ENCODE data around the gene FBXL7. TPM values are rescaled to one million over a fixed set of nuclear protein-coding genes. Genes with fewer than 3 reads are reported as not detected.
A peak's percentile ranks its signal among the peaks of the same experiment; 100 is the strongest.

The FBXL7 gene
- total RNA-seq, 4 donors from 2014 or later, result 2.1 to 25.6 (median 6.5) TPM

- no peaks in the 10 kb centered on the region for H3K36me3 ChIP-seq
- H3K27me3 ChIP-seq, result no peaks in the 10 kb centered on the region
- H3K27ac ChIP-seq, result no peak overlapping the region
- no peak for TF ChIP-seq POLR2A (IDR thresholded peaks at IDR 0.05)
- TF ChIP-seq, protein P1, sequence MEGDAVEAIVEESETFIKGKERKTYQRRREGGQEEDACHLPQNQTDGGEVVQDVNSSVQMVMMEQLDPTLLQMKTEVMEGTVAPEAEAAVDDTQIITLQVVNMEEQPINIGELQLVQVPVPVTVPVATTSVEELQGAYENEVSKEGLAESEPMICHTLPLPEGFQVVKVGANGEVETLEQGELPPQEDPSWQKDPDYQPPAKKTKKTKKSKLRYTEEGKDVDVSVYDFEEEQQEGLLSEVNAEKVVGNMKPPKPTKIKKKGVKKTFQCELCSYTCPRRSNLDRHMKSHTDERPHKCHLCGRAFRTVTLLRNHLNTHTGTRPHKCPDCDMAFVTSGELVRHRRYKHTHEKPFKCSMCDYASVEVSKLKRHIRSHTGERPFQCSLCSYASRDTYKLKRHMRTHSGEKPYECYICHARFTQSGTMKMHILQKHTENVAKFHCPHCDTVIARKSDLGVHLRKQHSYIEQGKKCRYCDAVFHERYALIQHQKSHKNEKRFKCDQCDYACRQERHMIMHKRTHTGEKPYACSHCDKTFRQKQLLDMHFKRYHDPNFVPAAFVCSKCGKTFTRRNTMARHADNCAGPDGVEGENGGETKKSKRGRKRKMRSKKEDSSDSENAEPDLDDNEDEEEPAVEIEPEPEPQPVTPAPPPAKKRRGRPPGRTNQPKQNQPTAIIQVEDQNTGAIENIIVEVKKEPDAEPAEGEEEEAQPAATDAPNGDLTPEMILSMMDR (IDR thresholded peaks at IDR 0.05), result no peak
- H3K4me1 ChIP-seq, result no peaks in the 10 kb centered on the region
- DNase-seq, result no peak
- H3K9me3 ChIP-seq, result no peaks in the 10 kb centered on the region
- H3K4me3 ChIP-seq, result no peak overlapping the region
These were observed 192.9 kb downstream of the FBXL7 start for GRCh38 chr5:15692706-15693381.

- Histone ChIP-seq H3K27ac (no peak overlapping the region), H3K27me3 (no peaks in the 10 kb centered on the region)
These were observed 193.4 kb downstream of the FBXL7 start for GRCh38 chr5:15693382-15693728.

GRCh38 chr5:15693933-15694332 is 194.0 kb downstream of the FBXL7 start:
- no peak overlapping the region for H3K4me3 ChIP-seq
- no peak overlapping the region for H3K27ac ChIP-seq
- no peaks in the 10 kb centered on the region for H3K27me3 ChIP-seq
- H3K9me3 ChIP-seq, result no peaks in the 10 kb centered on the region
- no peak for DNase-seq
- H3K36me3 ChIP-seq, result no peaks in the 10 kb centered on the region
- no peak for TF ChIP-seq POLR2A (IDR thresholded peaks at IDR 0.05)
- TF ChIP-seq, protein P1 (IDR thresholded peaks at IDR 0.05), result no peak
- no peaks in the 10 kb centered on the region for H3K4me1 ChIP-seq

More at GRCh38 chr5:15693382-15693728, 193.4 kb downstream of the FBXL7 start:
- H3K4me3 ChIP-seq, result no peak overlapping the region
- no peaks in the 10 kb centered on the region for H3K4me1 ChIP-seq
- TF ChIP-seq POLR2A (IDR thresholded peaks at IDR 0.05), result no peak
- TF ChIP-seq, protein P1 (IDR thresholded peaks at IDR 0.05), result no peak
- no peaks in the 10 kb centered on the region for H3K9me3 ChIP-seq
- H3K36me3 ChIP-seq, result no peaks in the 10 kb centered on the region
- DNase-seq, result no peak

- H3K27me3 ChIP-seq, result no peaks in the 10 kb centered on the region
- H3K4me1 ChIP-seq, result no peaks in the 10 kb centered on the region
- H3K27ac ChIP-seq, result no peak overlapping the region
- DNase-seq, result no peak
- H3K36me3 ChIP-seq, result no peaks in the 10 kb centered on the region
- H3K9me3 ChIP-seq, result no peaks in the 10 kb centered on the region
- TF ChIP-seq POLR2A (IDR thresholded peaks at IDR 0.05), result no peak
- TF ChIP-seq, protein P1 (IDR thresholded peaks at IDR 0.05), result no peak
- H3K4me3 ChIP-seq, result no peak overlapping the region
These were observed 194.8 kb downstream of the FBXL7 start for GRCh38 chr5:15694696-15695214.

DNA sequence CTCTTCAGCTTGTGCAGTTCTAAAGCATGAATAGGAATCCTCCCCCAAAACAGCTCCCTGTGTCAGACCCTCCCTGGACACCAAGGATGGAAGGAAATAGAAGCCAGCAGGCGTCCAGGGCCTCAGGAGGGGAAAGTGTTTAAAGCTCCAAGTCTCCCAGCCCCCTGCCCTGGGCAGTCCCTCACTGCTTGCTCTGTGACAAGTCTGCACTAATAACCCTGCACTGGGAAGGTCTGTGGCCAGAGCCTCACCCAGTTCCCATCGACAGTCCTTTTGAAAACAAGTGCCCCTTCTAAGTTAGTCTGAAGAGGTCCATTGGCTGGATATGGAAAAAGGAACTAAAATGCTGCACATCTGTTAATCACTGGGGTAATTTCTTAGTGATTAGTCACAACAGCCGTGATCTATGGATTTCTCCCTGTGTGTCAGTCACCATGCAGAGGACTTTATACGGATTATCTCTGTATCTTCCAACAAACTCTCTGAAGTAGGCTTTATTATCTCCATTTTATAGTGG is 195.3 kb downstream of the FBXL7 start:
- no peaks in the 10 kb centered on the region for H3K4me1 ChIP-seq
- no peaks in the 10 kb centered on the region for H3K36me3 ChIP-seq
- peak overlapping the region in 1 of 4 donors; percentile 40 for H3K27ac ChIP-seq
- no peak for DNase-seq
- H3K27me3 ChIP-seq, result no peaks in the 10 kb centered on the region
- H3K9me3 ChIP-seq, result no peaks in the 10 kb centered on the region
- TF ChIP-seq POLR2A (IDR thresholded peaks at IDR 0.05), result no peak
- TF ChIP-seq, protein P1 (IDR thresholded peaks at IDR 0.05), result no peak
- no peak overlapping the region for H3K4me3 ChIP-seq
